Caco-2 (cell line): ENCODE data around the gene RPL22. TPM values are rescaled to one million over a fixed set of nuclear protein-coding genes. Genes with fewer than 3 reads are reported as not detected.

Source experiments
- BruUV-seq: library from RNA; stranded (reverse); fragments of 400-500 nt; replicated peaks from 2 replicates; lab custom pipeline; 2021; lab: Mats Ljungman, UMichigan
- CTCF ChIA-PET: fragments of 300-600 bp; sonication (Branson Sonifier 250); formaldehyde crosslinking; loops from one replicate; lab custom pipeline; 2022; ENCODE audit warnings: antibody characterized with exemption; lab: Charles Lee
- POLR2A ChIA-PET: fragments of 300-600 bp; sonication (Branson Sonifier 250); formaldehyde crosslinking; loops from one replicate; lab custom pipeline; 2022; ENCODE audit warnings: antibody characterized with exemption; lab: Charles Lee
- DNase-seq, 2 experiments: peaks; one replicate each; pipeline versions ENCODE4 v3.0.0 to v3.0.0-alpha.2; 2020 to 2022
- H3K27me3 ChIP-seq: replicated peaks from 2 replicates; pipeline ENCODE4 v1.6.0; 2011; ENCODE audit warnings: low read length; ENCODE audit not compliant: control insufficient read depth, insufficient read depth
- H3K36me3 ChIP-seq: 2 replicates; pipeline ENCODE4 v1.5.1; 2011; ENCODE audit warnings: low read length; ENCODE audit not compliant: control insufficient read depth, insufficient read depth
- H3K4me1 ChIP-seq: fragments of 250-450 bp; sonication (Bioruptor Pico); 2 replicates; pipeline ENCODE4 v1.5.1; 2020; ENCODE audit warnings: mild to moderate bottlenecking
- H3K4me3 ChIP-seq: 2 replicates; pipeline ENCODE4 v1.5.1; 2011; ENCODE audit warnings: low read depth, mild to moderate bottlenecking, control low read depth, low read length
- H3K9me3 ChIP-seq: fragments of 250-450 bp; sonication (Bioruptor Pico); 2 replicates; pipeline ENCODE4 v1.5.1; 2020; ENCODE audit warnings: mild to moderate bottlenecking, moderate library complexity
- H3K27ac Mint-ChIP-seq: one replicate; pipeline ENCODE4 v1.8.0; 2022; ENCODE audit warnings: mixed read lengths; ENCODE audit not compliant: unreplicated experiment
- H3K27me3 Mint-ChIP-seq: one replicate; pipeline ENCODE4 v1.8.0; 2022; ENCODE audit warnings: mixed read lengths; ENCODE audit not compliant: insufficient read depth, unreplicated experiment
- H3K36me3 Mint-ChIP-seq: one replicate; pipeline ENCODE4 v1.8.0; 2022; ENCODE audit warnings: mild to moderate bottlenecking, mixed read lengths; ENCODE audit not compliant: insufficient read depth, unreplicated experiment
- H3K4me1 Mint-ChIP-seq: one replicate; pipeline ENCODE4 v1.8.0; 2022; ENCODE audit warnings: low read depth, mixed read lengths; ENCODE audit not compliant: unreplicated experiment
- H3K4me3 Mint-ChIP-seq: one replicate; pipeline ENCODE4 v1.8.0; 2022; ENCODE audit warnings: mild to moderate bottlenecking, moderate library complexity, mixed read lengths; ENCODE audit not compliant: unreplicated experiment
- H3K9me3 Mint-ChIP-seq: one replicate; pipeline ENCODE4 v1.8.0; 2022; ENCODE audit warnings: mixed read lengths; ENCODE audit not compliant: unreplicated experiment
- intact Hi-C: fragments of 100-400 bp; cut with micrococcal nuclease; formaldehyde crosslinking; loops from one replicate; pipeline ENCODE4 v1.10.0; 2022; ENCODE audit not compliant: unreplicated experiment
- total RNA-seq: library from RNA; stranded (reverse); gene quantifications from 2 replicates; pipeline ENCODE4 v1.2.3, GENCODE V29; 2022
- TF ChIP-seq, protein P1 (sequence below), 2 experiments: fragments of 200-600 bp in 1 of 2; IDR thresholded peaks; 1 replicate in 1 of 2; 2 replicates in 1 of 2; pipeline versions ENCODE4 v1.5.1 to v1.8.0; 2011 to 2022; ENCODE audit warnings: antibody characterized with exemption in 1 of 2, control low read depth in 1 of 2, inconsistent platforms in 1 of 2, low read depth in 1 of 2, low read length in 1 of 2, mild to moderate bottlenecking in 1 of 2, moderate library complexity in 1 of 2; ENCODE audit not compliant: insufficient read depth in 1 of 2, severe bottlenecking in 1 of 2, unreplicated experiment in 1 of 2

The RPL22 gene
- total RNA-seq, 1 experiment from 2014 or later = 406 TPM

DNA sequence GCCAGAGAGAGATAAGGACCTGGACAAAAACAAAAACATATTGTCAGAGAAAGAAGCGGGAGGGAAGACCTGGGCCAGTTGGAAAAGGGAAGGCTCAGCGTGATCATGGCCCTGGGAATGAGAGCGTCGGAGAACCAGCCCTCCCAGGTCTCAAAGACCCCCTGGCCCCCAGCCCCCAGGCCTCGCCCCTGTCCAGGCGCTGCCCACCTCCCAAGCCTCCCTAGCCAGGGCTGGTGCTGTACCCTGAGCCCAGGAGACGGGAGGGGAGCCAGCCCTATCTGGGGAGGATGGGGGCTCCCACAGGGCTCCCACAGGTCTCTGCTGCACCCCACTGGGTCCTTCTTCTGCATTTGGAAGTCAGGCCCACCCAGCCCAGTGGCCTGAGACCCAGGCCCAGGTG, 34.4 kb downstream of the RPL22 start:
- ChIA-PET CTCF (interaction anchor here (0.5 kb wide), 1 partner anchor 9 kb away, joined by 3 read pairs; no protein-coding TSS in a partner anchor), POLR2A (no interaction called here)
- Histone ChIP-seq H3K9me3 (no peaks in the 10 kb centered on the region), H3K4me1 (no peaks in the 10 kb centered on the region), H3K4me3 (no peak overlapping the region), H3K36me3 (no peaks in the 10 kb centered on the region), H3K27me3 (no peaks in the 10 kb centered on the region)
- TF ChIP-seq, protein P1, sequence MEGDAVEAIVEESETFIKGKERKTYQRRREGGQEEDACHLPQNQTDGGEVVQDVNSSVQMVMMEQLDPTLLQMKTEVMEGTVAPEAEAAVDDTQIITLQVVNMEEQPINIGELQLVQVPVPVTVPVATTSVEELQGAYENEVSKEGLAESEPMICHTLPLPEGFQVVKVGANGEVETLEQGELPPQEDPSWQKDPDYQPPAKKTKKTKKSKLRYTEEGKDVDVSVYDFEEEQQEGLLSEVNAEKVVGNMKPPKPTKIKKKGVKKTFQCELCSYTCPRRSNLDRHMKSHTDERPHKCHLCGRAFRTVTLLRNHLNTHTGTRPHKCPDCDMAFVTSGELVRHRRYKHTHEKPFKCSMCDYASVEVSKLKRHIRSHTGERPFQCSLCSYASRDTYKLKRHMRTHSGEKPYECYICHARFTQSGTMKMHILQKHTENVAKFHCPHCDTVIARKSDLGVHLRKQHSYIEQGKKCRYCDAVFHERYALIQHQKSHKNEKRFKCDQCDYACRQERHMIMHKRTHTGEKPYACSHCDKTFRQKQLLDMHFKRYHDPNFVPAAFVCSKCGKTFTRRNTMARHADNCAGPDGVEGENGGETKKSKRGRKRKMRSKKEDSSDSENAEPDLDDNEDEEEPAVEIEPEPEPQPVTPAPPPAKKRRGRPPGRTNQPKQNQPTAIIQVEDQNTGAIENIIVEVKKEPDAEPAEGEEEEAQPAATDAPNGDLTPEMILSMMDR (IDR thresholded peaks at IDR 0.05; ENCODE audit: insufficient read depth in 1 of 2, low read depth in 1 of 2, low read length in 1 of 2, severe bottlenecking in 1 of 2, unreplicated experiment in 1 of 2) = no peak
- intact Hi-C loops = loop anchor here (10.0 kb wide), 1 partner anchor 60 kb away; no protein-coding TSS in a partner anchor
- DNase-seq = no peak
- no peaks in the 10 kb centered on the region for H3K9me3 Mint-ChIP-seq
- H3K36me3 Mint-ChIP-seq = no peaks in the 10 kb centered on the region
- H3K27ac Mint-ChIP-seq = no peak overlapping the region
- no peak overlapping the region for H3K4me3 Mint-ChIP-seq
- H3K4me1 Mint-ChIP-seq = no peaks in the 10 kb centered on the region
- BruUV-seq = no TSS peak
- H3K27me3 Mint-ChIP-seq = peaks cover 5% of the 10 kb centered on the region

DNA sequence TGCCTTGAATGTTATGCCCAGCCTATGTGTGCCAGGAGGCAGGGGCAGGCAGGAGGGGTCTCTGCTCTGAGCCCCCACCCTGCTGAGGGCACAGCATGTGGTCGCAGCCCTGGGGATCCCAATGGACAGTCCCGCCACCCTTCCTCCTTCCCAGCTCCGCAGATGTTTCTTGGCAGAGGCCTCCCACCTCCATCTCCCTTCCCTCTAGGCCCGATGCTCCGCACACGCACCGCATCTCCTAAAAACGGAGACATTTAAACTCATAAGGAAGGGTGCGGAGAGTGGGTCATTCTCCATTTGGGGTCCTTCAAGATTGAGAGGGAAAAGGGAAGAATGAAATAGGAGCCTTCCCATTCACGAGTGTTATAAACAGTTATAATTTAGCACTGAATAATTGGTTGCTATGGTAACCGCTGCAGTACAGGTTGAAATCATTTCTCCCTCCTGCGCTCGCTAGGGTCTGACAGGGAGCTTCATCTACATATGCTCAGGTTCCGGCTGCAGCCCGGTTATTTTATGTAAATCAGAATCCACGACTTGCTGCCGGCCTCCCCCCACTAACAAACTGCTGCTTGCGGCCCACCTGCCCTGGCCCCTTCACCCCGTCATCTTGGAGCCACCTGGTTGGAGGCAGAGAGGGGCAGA, 35.3 kb downstream of the RPL22 start:
- Histone ChIP-seq H3K27me3 (no peaks in the 10 kb centered on the region), H3K36me3 (no peaks in the 10 kb centered on the region), H3K4me3 (no peak overlapping the region), H3K9me3 (no peaks in the 10 kb centered on the region), H3K4me1 (no peaks in the 10 kb centered on the region)
- Mint-ChIP-seq H3K4me3 (no peak overlapping the region), H3K36me3 (peaks cover 4% of the 10 kb centered on the region), H3K4me1 (peaks cover 4% of the 10 kb centered on the region), H3K27me3 (peaks cover 5% of the 10 kb centered on the region), H3K27ac (no peak overlapping the region), H3K9me3 (no peaks in the 10 kb centered on the region)
- DNase-seq = no peak
- ChIA-PET CTCF (no interaction called here), POLR2A (no interaction called here)
- TF ChIP-seq, protein P1 (IDR thresholded peaks at IDR 0.05; ENCODE audit: insufficient read depth in 1 of 2, low read depth in 1 of 2, low read length in 1 of 2, severe bottlenecking in 1 of 2, unreplicated experiment in 1 of 2) = no peak
- intact Hi-C loops = loop anchor here (10.0 kb wide), 1 partner anchor 59 kb away; no protein-coding TSS in a partner anchor
- BruUV-seq = no TSS peak

DNA sequence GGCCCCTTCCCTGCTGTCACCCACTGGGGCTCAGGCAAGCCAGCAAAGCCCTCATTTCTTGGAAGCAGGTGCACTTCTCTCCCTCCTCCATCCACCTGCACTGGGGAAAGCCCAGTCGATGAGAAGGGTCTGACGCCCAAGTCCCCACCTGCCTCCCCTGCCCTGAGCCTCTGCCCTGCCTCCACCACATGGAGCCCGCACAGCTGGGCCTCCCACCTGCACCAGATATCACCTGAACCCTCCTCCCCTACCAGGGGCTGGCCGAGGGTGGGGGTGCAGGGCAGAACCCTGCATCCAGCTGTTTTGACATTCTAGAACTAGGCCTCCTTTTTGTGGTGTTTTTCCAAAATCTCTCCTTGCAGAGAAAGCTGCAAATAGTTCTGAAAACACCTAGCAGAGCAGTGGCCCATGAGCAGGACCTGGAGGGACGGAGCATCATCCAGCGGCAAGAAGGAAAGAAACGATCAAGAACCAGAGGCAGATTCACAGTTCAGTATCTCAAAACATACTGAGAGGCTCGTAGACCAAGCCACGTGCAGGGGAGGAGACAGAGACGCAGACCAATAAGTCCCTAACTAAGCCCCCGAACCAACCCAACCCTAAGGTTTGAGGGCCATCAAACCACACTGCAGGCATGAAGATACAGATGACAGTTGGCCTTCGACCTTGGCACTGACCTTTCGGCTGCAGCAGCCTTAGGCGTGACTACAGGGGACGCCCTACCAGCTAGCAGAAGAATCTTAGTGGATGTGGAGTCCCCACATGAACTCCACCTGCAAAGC, 36.0 kb downstream of the RPL22 start:
- no peak overlapping the region for H3K4me3 Mint-ChIP-seq
- Histone ChIP-seq H3K27me3 (no peaks in the 10 kb centered on the region), H3K36me3 (no peaks in the 10 kb centered on the region), H3K4me3 (no peak overlapping the region), H3K9me3 (no peaks in the 10 kb centered on the region), H3K4me1 (0 out of 2 replicates have a peak, but pooled peaks cover 1% of the 10 kb centered on the region)
- H3K27me3 Mint-ChIP-seq = peaks cover 5% of the 10 kb centered on the region
- H3K27ac Mint-ChIP-seq = no peak overlapping the region
- TF ChIP-seq, protein P1 (IDR thresholded peaks at IDR 0.05; ENCODE audit: insufficient read depth in 1 of 2, low read depth in 1 of 2, low read length in 1 of 2, severe bottlenecking in 1 of 2, unreplicated experiment in 1 of 2) = no peak
- no peaks in the 10 kb centered on the region for H3K9me3 Mint-ChIP-seq
- no peak for DNase-seq
- ChIA-PET CTCF (no interaction called here), POLR2A (no interaction called here)
- BruUV-seq = no TSS peak
- peaks cover 7% of the 10 kb centered on the region for H3K4me1 Mint-ChIP-seq
- H3K36me3 Mint-ChIP-seq = peaks cover 6% of the 10 kb centered on the region
- intact Hi-C loops = loop anchor here (10.0 kb wide), 1 partner anchor 59 kb away; no protein-coding TSS in a partner anchor
